HG02852 (cell line): ENCODE results near the gene POLE.

ENCODE experiments used
- ATAC-seq: cut with Tn5 transposase; IDR thresholded peaks from one replicate; pipeline ENCODE4 v1.9.1; 2021; ENCODE audit warnings: mild to moderate bottlenecking, moderate library complexity; ENCODE audit not compliant: unreplicated experiment

The POLE gene

GRCh38 chr12:132582582-132583410, 104.3 kb downstream of the POLE start:
- ATAC-seq, result no peak

DNA sequence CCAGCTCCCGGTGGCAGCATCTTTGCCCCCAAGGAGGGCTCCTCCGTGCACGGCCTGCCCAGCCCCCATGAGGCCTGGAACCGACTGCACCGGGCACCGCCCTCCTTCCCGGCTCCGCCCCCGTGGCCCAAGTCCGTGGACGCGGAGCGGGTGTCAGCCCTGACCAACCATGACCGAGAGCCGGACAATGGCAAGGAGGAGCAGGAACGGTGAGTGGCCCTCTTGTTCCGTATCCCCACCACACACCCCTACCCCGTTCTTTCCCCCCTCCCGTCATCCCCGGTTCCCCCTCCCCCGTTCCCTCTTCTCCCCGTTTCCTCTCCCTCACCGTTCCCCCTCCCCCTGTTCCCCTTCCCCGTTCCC, 105.1 kb downstream of the POLE start:
- ATAC-seq, result no peak

DNA sequence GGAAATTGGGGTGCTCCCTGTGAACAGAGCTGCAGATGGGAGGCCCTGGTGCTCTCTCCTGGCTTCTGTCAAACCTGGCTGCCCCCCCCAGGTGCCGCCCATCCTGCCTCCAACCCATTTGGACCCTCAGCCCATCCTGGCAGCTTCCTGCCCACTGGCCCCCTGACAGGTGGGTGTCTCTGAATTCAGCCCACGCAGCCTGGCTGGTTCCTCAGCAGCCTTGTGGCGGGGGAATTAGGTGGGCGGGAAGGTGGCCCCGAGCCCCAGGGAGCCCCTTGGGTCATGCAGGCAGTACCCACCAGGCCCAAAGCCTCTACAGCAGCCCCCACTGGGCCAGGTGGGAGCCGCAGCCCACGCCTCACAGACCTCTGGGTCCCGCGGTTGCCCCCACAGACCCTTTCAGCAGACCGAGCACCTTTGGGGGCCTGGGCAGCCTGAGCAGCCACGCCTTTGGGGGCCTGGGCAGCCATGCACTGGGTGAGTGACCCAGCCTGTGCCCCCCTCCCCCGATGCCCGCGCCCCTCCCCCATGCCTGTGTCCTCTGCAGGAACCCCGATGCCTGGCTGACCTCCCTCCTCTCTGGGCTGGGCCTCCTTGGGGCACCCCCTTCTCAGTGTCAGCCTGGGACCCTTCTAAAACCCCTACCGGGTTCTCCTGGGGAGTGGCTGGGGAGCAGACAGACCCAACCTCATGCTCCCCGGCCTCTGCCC, 105.6 kb downstream of the POLE start:
- no peak for ATAC-seq

GRCh38 chr12:132580701-132581292, 106.3 kb downstream of the POLE start:
- no peak for ATAC-seq

DNA sequence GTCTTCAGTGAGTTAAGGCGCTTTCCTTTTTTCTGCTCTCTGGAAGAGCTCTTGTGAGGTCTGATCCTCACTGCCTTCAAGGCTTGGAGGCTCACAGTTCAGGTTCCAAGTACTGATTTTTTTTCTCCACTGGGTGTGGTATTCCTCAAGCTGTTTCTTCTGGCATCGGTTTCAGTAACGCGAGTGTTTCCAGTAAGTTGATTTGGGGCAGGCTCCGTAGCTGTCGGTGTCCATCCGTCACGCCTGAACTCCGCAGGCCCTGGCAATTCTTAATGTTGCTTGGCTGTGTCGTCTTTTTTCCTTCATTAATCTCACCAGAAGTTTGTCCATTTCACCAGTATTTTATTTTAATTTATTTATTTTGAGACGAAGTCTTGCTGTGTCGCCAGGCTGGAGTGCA, 107.4 kb downstream of the POLE start:
- ATAC-seq, result no peak

DNA sequence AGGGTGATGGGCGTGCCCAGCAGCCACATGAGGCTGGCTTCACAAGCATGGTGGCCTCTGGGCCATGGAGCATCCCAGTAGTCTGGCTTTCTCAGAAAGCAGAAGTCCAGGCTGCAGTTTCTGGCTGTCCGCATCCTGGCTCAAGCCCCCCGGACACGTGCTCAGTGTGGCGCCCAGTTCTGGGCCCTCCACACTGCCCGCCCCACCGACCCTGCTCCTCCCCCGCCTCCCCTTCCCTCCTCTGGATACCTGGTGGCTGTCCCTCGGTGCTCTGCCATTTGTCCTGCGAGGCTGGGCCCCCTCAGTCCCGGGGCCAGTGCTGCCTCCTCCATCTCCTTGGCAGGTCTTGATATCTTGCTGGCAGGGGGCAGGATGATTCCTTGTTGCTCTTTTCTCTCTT, 108.3 kb downstream of the POLE start:
- ATAC-seq, result no peak

- ATAC-seq, result no peak
Measured at GRCh38 chr12:132578118-132578517, 109.0 kb downstream of the POLE start.

DNA sequence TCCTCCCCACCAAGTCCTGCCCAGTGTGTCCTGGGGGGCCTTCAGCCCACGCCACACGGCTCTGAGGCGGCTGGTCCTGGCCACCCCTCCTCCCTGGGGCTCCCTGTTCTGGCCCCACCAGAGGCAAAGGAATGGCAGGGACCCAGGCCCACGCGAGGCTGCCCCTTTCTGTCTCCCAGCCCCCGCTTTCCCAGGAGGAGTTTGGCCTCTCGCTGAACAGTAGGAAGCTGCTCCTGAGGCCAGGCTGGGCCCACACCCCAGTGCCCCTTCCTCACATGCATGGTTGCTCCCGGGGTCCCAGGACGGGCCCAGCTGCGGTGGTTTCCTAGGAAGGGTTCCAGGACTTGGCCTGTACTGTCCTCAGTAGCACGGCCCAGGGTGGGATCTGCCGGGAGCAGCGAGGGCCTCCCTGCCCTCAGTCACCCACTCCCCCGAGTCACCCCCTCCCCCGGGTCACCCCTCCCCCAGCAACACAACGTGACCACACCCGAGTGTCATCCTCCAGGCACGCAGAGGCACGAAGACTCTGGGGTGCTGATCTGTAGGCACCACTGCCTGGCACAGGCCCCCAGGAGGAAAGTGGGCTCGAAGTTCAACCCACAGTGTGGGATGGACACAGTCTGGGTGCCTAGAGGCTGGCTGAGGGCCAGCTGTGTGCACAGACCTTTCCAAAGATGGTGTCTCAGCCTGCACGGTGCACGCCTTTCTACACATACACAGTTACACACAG, 109.8 kb downstream of the POLE start:
- no peak for ATAC-seq

DNA sequence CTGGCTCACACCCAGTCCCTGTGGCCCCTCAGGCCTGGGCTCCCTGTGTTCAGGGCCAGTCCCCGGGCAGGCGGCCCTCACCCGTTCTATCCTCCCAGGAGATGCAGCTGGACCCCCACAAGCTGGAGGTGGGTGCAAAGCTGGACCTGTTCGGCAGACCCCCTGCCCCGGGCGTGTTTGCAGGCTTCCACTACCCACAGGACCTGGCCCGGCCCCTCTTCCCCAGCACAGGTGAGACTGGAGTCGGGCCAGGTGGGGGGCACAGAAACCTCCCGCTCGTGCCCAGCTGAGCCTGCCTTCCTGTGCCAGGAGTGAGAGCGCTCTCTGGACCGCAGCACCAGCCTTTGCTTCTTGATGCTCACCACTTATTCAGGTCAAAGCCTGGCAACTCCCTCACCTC, 110.4 kb downstream of the POLE start:
- ATAC-seq, result no peak

GRCh38 chr12:132575661-132576060, 111.5 kb downstream of the POLE start:
- ATAC-seq, result no peak

- no peak for ATAC-seq
Measured at GRCh38 chr12:132574271-132574996, 112.7 kb downstream of the POLE start.
